ENCODE data around the gene SYNC. TPM values are rescaled to one million over a fixed set of nuclear protein-coding genes. Genes with fewer than 3 reads are reported as not detected.

The SYNC gene
- total RNA-seq, 1 experiment from 2014 or later: 0.20 TPM

- no peaks in the 10 kb centered on the region for H3K36me3 ChIP-seq (ENCODE audit: control insufficient read depth, insufficient read depth, low read length)
- POLR2A ChIA-PET: interaction anchor here (1.1 kb wide), 1 partner anchor 13 kb away, joined by 3 read pairs; no protein-coding TSS in a partner anchor
- H3K27me3 Mint-ChIP-seq (ENCODE audit: insufficient read depth, unreplicated experiment): no peaks in the 10 kb centered on the region
- no TSS peak for BruUV-seq (replicated peaks)
- peaks cover 5% of the 10 kb centered on the region for H3K4me1 ChIP-seq
- no peaks in the 10 kb centered on the region for H3K9me3 Mint-ChIP-seq (ENCODE audit: unreplicated experiment)
- no peaks in the 10 kb centered on the region for H3K9me3 ChIP-seq
- intact Hi-C loops (cut with micrococcal nuclease; ENCODE audit: unreplicated experiment): no loop called here
- no peak overlapping the region for H3K27ac Mint-ChIP-seq (ENCODE audit: unreplicated experiment)
- H3K4me3 ChIP-seq (ENCODE audit: low read depth, low read length): no peak overlapping the region
- no peak for DNase-seq
- H3K4me3 Mint-ChIP-seq (ENCODE audit: unreplicated experiment): no peak overlapping the region
- CTCF ChIA-PET: interaction anchor here (1.0 to 2.1 kb wide), 4 partner anchors 8 to 45 kb away, joined by 3 to 12 read pairs (median 4); no protein-coding TSS in a partner anchor
- TF ChIP-seq, protein P1, sequence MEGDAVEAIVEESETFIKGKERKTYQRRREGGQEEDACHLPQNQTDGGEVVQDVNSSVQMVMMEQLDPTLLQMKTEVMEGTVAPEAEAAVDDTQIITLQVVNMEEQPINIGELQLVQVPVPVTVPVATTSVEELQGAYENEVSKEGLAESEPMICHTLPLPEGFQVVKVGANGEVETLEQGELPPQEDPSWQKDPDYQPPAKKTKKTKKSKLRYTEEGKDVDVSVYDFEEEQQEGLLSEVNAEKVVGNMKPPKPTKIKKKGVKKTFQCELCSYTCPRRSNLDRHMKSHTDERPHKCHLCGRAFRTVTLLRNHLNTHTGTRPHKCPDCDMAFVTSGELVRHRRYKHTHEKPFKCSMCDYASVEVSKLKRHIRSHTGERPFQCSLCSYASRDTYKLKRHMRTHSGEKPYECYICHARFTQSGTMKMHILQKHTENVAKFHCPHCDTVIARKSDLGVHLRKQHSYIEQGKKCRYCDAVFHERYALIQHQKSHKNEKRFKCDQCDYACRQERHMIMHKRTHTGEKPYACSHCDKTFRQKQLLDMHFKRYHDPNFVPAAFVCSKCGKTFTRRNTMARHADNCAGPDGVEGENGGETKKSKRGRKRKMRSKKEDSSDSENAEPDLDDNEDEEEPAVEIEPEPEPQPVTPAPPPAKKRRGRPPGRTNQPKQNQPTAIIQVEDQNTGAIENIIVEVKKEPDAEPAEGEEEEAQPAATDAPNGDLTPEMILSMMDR (IDR thresholded peaks at IDR 0.05; ENCODE audit: insufficient read depth in 1 of 2, low read depth in 1 of 2, low read length in 1 of 2, severe bottlenecking in 1 of 2, unreplicated experiment in 1 of 2): no peak
- H3K27me3 ChIP-seq (replicated peaks; ENCODE audit: control insufficient read depth, insufficient read depth, low read length): no peaks in the 10 kb centered on the region
- no peaks in the 10 kb centered on the region for H3K36me3 Mint-ChIP-seq (ENCODE audit: insufficient read depth, unreplicated experiment)
- H3K4me1 Mint-ChIP-seq (ENCODE audit: low read depth, unreplicated experiment): peaks cover 9% of the 10 kb centered on the region
These were observed 26.9 kb upstream of the SYNC start for GRCh38 chr1:32729254-32730046.

DNA sequence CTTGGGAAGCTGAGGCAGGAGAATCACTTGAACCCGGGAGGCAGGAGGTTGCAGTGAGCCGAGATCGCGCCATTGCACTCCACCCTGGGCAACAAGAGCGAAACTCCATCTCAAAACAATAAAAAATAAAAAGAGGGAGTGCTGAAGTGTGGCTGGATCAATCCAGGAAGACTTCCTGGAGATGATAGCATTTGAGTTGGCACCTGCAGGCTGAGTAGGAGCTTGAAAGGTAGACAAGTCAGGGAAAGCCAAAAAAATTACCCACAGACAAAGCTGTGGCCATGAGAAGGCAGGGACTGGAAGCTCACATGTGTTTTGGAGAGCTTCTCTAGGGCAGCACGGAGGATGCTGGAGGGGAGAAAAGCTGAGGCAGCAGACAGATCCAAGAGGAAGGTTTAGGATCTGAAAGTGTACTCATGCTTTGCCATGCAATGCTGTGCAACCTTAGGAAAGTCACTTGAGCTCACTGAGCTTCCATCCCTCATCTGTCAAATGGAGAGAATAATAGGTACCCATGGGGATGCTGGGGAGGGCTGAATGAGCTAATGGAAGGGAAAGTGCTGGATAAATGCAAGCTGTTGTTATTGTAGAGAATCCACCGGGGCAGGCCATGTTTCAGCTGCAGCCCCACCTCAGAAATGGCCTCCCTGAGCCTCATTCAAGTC, 26.0 kb upstream of the SYNC start:
- Mint-ChIP-seq H3K36me3 (ENCODE audit: insufficient read depth, unreplicated experiment) (no peaks in the 10 kb centered on the region), H3K9me3 (ENCODE audit: unreplicated experiment) (no peaks in the 10 kb centered on the region), H3K4me1 (ENCODE audit: low read depth, unreplicated experiment) (peaks cover 9% of the 10 kb centered on the region), H3K4me3 (ENCODE audit: unreplicated experiment) (no peak overlapping the region), H3K27me3 (ENCODE audit: insufficient read depth, unreplicated experiment) (no peaks in the 10 kb centered on the region), H3K27ac (ENCODE audit: unreplicated experiment) (no peak overlapping the region)
- peaks cover 5% of the 10 kb centered on the region for H3K4me1 ChIP-seq
- H3K27me3 ChIP-seq (replicated peaks; ENCODE audit: control insufficient read depth, insufficient read depth, low read length): no peaks in the 10 kb centered on the region
- CTCF ChIA-PET: interaction anchor here (1.0 to 2.1 kb wide), 4 partner anchors 9 to 46 kb away, joined by 3 to 12 read pairs (median 4); no protein-coding TSS in a partner anchor
- DNase-seq: no peak
- TF ChIP-seq, protein P1 (IDR thresholded peaks at IDR 0.05; ENCODE audit: insufficient read depth in 1 of 2, low read depth in 1 of 2, low read length in 1 of 2, severe bottlenecking in 1 of 2, unreplicated experiment in 1 of 2): no peak
- no peaks in the 10 kb centered on the region for H3K36me3 ChIP-seq (ENCODE audit: control insufficient read depth, insufficient read depth, low read length)
- POLR2A ChIA-PET: interaction anchor here (1.1 kb wide), 1 partner anchor 12 kb away, joined by 3 read pairs; no protein-coding TSS in a partner anchor
- H3K9me3 ChIP-seq: no peaks in the 10 kb centered on the region
- BruUV-seq (replicated peaks): no TSS peak
- no peak overlapping the region for H3K4me3 ChIP-seq (ENCODE audit: low read depth, low read length)
- intact Hi-C loops (cut with micrococcal nuclease; ENCODE audit: unreplicated experiment): no loop called here

DNA sequence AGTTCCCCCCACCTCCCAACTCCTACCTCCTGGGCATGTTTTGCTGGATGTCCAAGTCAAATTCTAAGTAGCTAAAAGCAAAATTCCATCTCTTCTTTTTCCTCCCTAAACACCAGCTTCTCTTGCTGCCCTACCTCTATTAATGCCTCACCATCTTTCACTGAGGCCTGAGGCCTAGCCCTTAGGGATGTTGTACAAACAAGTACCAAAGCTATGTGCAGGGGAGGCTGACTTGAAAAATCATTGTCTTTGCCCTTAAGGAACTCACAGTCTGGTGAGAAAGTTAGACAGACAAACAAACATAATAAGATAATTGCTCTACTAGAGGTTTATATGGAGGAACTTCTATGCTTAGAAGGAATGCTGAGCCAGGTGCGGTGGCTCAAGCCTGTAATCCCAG, 25.3 kb upstream of the SYNC start:
- TF ChIP-seq, protein P1 (IDR thresholded peaks at IDR 0.05; ENCODE audit: insufficient read depth in 1 of 2, low read depth in 1 of 2, low read length in 1 of 2, severe bottlenecking in 1 of 2, unreplicated experiment in 1 of 2): no peak
- Mint-ChIP-seq H3K9me3 (ENCODE audit: unreplicated experiment) (no peaks in the 10 kb centered on the region), H3K27me3 (ENCODE audit: insufficient read depth, unreplicated experiment) (no peaks in the 10 kb centered on the region), H3K4me1 (ENCODE audit: low read depth, unreplicated experiment) (peaks cover 9% of the 10 kb centered on the region), H3K4me3 (ENCODE audit: unreplicated experiment) (no peak overlapping the region), H3K36me3 (ENCODE audit: insufficient read depth, unreplicated experiment) (no peaks in the 10 kb centered on the region), H3K27ac (ENCODE audit: unreplicated experiment) (no peak overlapping the region)
- Histone ChIP-seq H3K36me3 (ENCODE audit: control insufficient read depth, insufficient read depth, low read length) (no peaks in the 10 kb centered on the region), H3K4me3 (ENCODE audit: low read depth, low read length) (no peak overlapping the region), H3K9me3 (no peaks in the 10 kb centered on the region), H3K27me3 (replicated peaks; ENCODE audit: control insufficient read depth, insufficient read depth, low read length) (no peaks in the 10 kb centered on the region), H3K4me1 (peaks cover 5% of the 10 kb centered on the region)
- intact Hi-C loops (cut with micrococcal nuclease; ENCODE audit: unreplicated experiment): no loop called here
- BruUV-seq (replicated peaks): no TSS peak
- DNase-seq: no peak
- POLR2A ChIA-PET: interaction anchor here (0.7 kb wide), 1 partner anchor 15 kb away, joined by 3 read pairs; no protein-coding TSS in a partner anchor
- CTCF ChIA-PET: interaction anchor here (0.6 to 2.1 kb wide), 2 partner anchors 16 to 29 kb away, joined by 6 to 12 read pairs; no protein-coding TSS in a partner anchor
